Esophagus mucosa (tissue), 1 donor: ENCODE measurements around the gene POLR2E. TPM values are rescaled to one million over a fixed set of nuclear protein-coding genes. Genes with fewer than 3 reads are reported as not detected.

ENCODE experiments used
- ATAC-seq: fragments of 200-7000 bp; cut with Tn5 transposase; one replicate; pipeline ENCODE4 v1.9.1; 2020
- total RNA-seq: library from RNA; stranded (reverse); gene quantifications from one replicate; pipeline ENCODE4 v1.2.4, GENCODE V29; 2023
- donor health status: DM: yes; HTN: yes; CAD: no.

The POLR2E gene
- total RNA-seq, 1 donor from 2014 or later = 139 TPM

GRCh38 chr19:1062387-1063029, 32.7 kb downstream of the POLR2E start:
- ATAC-seq = no peak

GRCh38 chr19:1061987-1062386, 33.2 kb downstream of the POLR2E start:
- no peak for ATAC-seq

GRCh38 chr19:1060689-1061088, 34.5 kb downstream of the POLR2E start:
- no peak for ATAC-seq

GRCh38 chr19:1058112-1058511, 37.1 kb downstream of the POLR2E start:
- ATAC-seq = no peak

GRCh38 chr19:1057176-1057855, 37.9 kb downstream of the POLR2E start:
- ATAC-seq = peak; percentile 12

- ATAC-seq = no peak
Observed at GRCh38 chr19:1055886-1056620, 39.1 kb downstream of the POLR2E start.

- no peak for ATAC-seq
Observed at GRCh38 chr19:1055028-1055425, 40.1 kb downstream of the POLR2E start.

GRCh38 chr19:1054102-1055027, 40.8 kb downstream of the POLR2E start:
- ATAC-seq = no peak

- no peak for ATAC-seq
Observed at GRCh38 chr19:1053176-1054101, 41.7 kb downstream of the POLR2E start.

GRCh38 chr19:1052349-1052975, 42.7 kb downstream of the POLR2E start:
- no peak for ATAC-seq

- no peak for ATAC-seq
Observed at GRCh38 chr19:1051791-1052190, 43.4 kb downstream of the POLR2E start.

GRCh38 chr19:1050989-1051788, 44.0 kb downstream of the POLR2E start:
- ATAC-seq = no peak

GRCh38 chr19:1049800-1050199, 45.4 kb downstream of the POLR2E start:
- no peak for ATAC-seq

- ATAC-seq = no peak
Observed at GRCh38 chr19:1049106-1049505, 46.1 kb downstream of the POLR2E start.

GRCh38 chr19:1047696-1048147, 47.5 kb downstream of the POLR2E start:
- ATAC-seq = peak; percentile 52

GRCh38 chr19:1046836-1047695, 48.1 kb downstream of the POLR2E start:
- ATAC-seq = peak; percentile 70

GRCh38 chr19:1046117-1046626, 49.0 kb downstream of the POLR2E start:
- no peak for ATAC-seq

- ATAC-seq = peak; percentile 13
Observed at GRCh38 chr19:1045247-1045603, 50.0 kb downstream of the POLR2E start.
